H1 (cell line): ENCODE results near the gene RXRA. TPM values are rescaled to one million over a fixed set of nuclear protein-coding genes. Genes with fewer than 3 reads are reported as not detected.

Experiments used
- CTCF ChIA-PET: fragments of 300-600 bp; sonication (Branson Sonifier 250); formaldehyde crosslinking; loops from one replicate; lab custom pipeline; 2021; ENCODE audit not compliant: partially characterized antibody; lab: Charles Lee
- POLR2A ChIA-PET: fragments of 300-600 bp; sonication (Branson Sonifier 250); formaldehyde crosslinking; loops from one replicate; lab custom pipeline; 2021; ENCODE audit warnings: inconsistent platforms; ENCODE audit not compliant: partially characterized antibody; lab: Charles Lee
- DNase-seq, 2 experiments: peaks; one replicate each; pipeline versions ENCODE4 v3.0.0 to v3.0.0-alpha.2; 2010 to 2022; ENCODE audit warnings: low spot score in 2 of 2, low read depth in 1 of 2, mixed read lengths in 1 of 2
- FAIRE-seq: peaks from 2 replicates; lab custom pipeline; 2011; peaks lifted over from hg19 to GRCh38; lab: Jason Lieb, UNC
- H2AFZ ChIP-seq: 2 replicates; pipeline ENCODE4 v1.8.1; 2012; ENCODE audit warnings: low read length, inconsistent platforms
- H2AK5ac ChIP-seq: 2 replicates; pipeline ENCODE4 v1.6.1; 2013; ENCODE audit warnings: low read depth, low read length
- H2BK120ac ChIP-seq: replicated peaks from 2 replicates; pipeline ENCODE3; 2013; ENCODE audit warnings: low read depth, low read length, inconsistent platforms
- H2BK12ac ChIP-seq: 2 replicates; pipeline ENCODE4 v1.6.1; 2013; ENCODE audit warnings: low read depth, low read length
- H2BK15ac ChIP-seq: 2 replicates; pipeline ENCODE4 v1.6.1; 2013; ENCODE audit warnings: low read length
- H2BK20ac ChIP-seq: 2 replicates; pipeline ENCODE4 v1.6.1; 2013; ENCODE audit warnings: low read length
- H2BK5ac ChIP-seq: 2 replicates; pipeline ENCODE4 v1.6.1; 2013; ENCODE audit warnings: low read depth, low read length
- H3K14ac ChIP-seq: 2 replicates; pipeline ENCODE4 v1.6.1; 2013; ENCODE audit warnings: inconsistent platforms; ENCODE audit not compliant: insufficient read length
- H3K18ac ChIP-seq: 2 replicates; pipeline ENCODE4 v1.6.1; 2013; ENCODE audit warnings: low read length; ENCODE audit errors: extremely low read depth
- H3K23ac ChIP-seq: 2 replicates; pipeline ENCODE4 v1.6.1; 2013; ENCODE audit warnings: inconsistent platforms; ENCODE audit not compliant: insufficient read length
- H3K23me2 ChIP-seq: 2 replicates; pipeline ENCODE4 v1.6.1; 2013; ENCODE audit warnings: low read depth, low read length
- H3K27ac ChIP-seq: 2 replicates; pipeline ENCODE4 v1.6.1; 2011; ENCODE audit warnings: low read depth, low read length, inconsistent platforms
- H3K27me3 ChIP-seq, 4 experiments: replicated peaks in 1 of 4; 1 replicate in 1 of 4; 2 replicates in 3 of 4; pipeline versions ENCODE4 v1.6.1 to v1.8.1; 2011 to 2013; ENCODE audit warnings: low read length in 3 of 4, mild to moderate bottlenecking in 3 of 4, inconsistent platforms in 2 of 4, mixed read lengths in 2 of 4, moderate library complexity in 1 of 4; ENCODE audit not compliant: control insufficient read depth in 3 of 4, insufficient read depth in 3 of 4; ENCODE audit errors: extremely low read depth in 1 of 4
- H3K36me3 ChIP-seq, 4 experiments: 2 replicates each; pipeline versions ENCODE4 v1.6.1 to v1.8.1; 2011 to 2013; ENCODE audit warnings: mild to moderate bottlenecking in 4 of 4, low read length in 3 of 4, moderate library complexity in 2 of 4, control low read depth in 1 of 4, inconsistent platforms in 1 of 4; ENCODE audit not compliant: insufficient read depth in 4 of 4, control insufficient read depth in 2 of 4
- H3K4ac ChIP-seq: replicated peaks from 2 replicates; pipeline ENCODE3; 2013; ENCODE audit warnings: low read length, low read depth, mixed read lengths, inconsistent platforms; ENCODE audit not compliant: insufficient read length
- H3K4me1 ChIP-seq, 4 experiments: replicated peaks in 1 of 4; 1 replicate in 1 of 4; 2 replicates in 3 of 4; pipeline versions ENCODE4 v1.6.1 to v1.8.1; 2011 to 2013; ENCODE audit warnings: low read length in 3 of 4, inconsistent platforms in 2 of 4, mixed read lengths in 1 of 4; ENCODE audit not compliant: insufficient read depth in 4 of 4, control insufficient read depth in 3 of 4
- H3K4me2 ChIP-seq, 2 experiments: 2 replicates each; pipeline versions ENCODE4 v1.6.1 to v1.8.1; 2011 to 2013; ENCODE audit warnings: low read depth in 2 of 2, low read length in 2 of 2, control low read depth in 1 of 2, inconsistent platforms in 1 of 2, mild to moderate bottlenecking in 1 of 2; ENCODE audit not compliant: insufficient read depth in 1 of 2
- H3K4me3 ChIP-seq, 4 experiments: fragments of 200-600, 300-600 bp in 1 of 4; sonication (generic), shearing (Covaris generic), sonication (Bioruptor Twin) in 1 of 4; 2 replicates each; pipeline versions ENCODE4 v1.5.1 to v1.8.1; 2011 to 2016; ENCODE audit warnings: low read length in 4 of 4, low read depth in 3 of 4, control low read depth in 2 of 4, inconsistent platforms in 2 of 4, mild to moderate bottlenecking in 2 of 4, mixed read lengths in 1 of 4, moderate library complexity in 1 of 4; ENCODE audit not compliant: insufficient read depth in 2 of 4; ENCODE audit errors: extremely low read depth in 1 of 4
- H3K56ac ChIP-seq: replicated peaks from 2 replicates; pipeline ENCODE3; 2013; ENCODE audit warnings: low read depth, mild to moderate bottlenecking, mixed read lengths, low read length, inconsistent platforms; ENCODE audit not compliant: insufficient read length
- H3K79me1 ChIP-seq: 2 replicates; pipeline ENCODE4 v1.6.1; 2013; ENCODE audit warnings: low read depth, low read length, control low read depth
- H3K79me2 ChIP-seq, 2 experiments: 2 replicates each; pipeline versions ENCODE4 v1.6.1 to v1.8.1; 2012 to 2013; ENCODE audit warnings: low read length in 2 of 2, mild to moderate bottlenecking in 2 of 2, inconsistent platforms in 1 of 2; ENCODE audit not compliant: insufficient read depth in 2 of 2, control insufficient read depth in 1 of 2
- H3K9ac ChIP-seq, 4 experiments: replicated peaks in 1 of 4; 1 replicate in 1 of 4; 2 replicates in 3 of 4; pipeline versions ENCODE4 v1.6.1 to v1.8.1; 2011 to 2013; ENCODE audit warnings: low read depth in 3 of 4, low read length in 3 of 4, control low read depth in 2 of 4, mild to moderate bottlenecking in 2 of 4, moderate library complexity in 2 of 4, inconsistent platforms in 1 of 4; ENCODE audit errors: extremely low read depth in 1 of 4
- H3K9me3 ChIP-seq, 2 experiments: 2 replicates each; pipeline versions ENCODE4 v1.6.1 to v1.8.1; 2012 to 2013; ENCODE audit warnings: mild to moderate bottlenecking in 2 of 2, moderate library complexity in 2 of 2, control low read depth in 1 of 2, inconsistent platforms in 1 of 2, low read depth in 1 of 2, low read length in 1 of 2, mixed read lengths in 1 of 2; ENCODE audit not compliant: insufficient read depth in 2 of 2
- H4K20me1 ChIP-seq, 2 experiments: replicated peaks in 1 of 2; 2 replicates each; pipeline versions ENCODE3 to v1.8.1; 2011 to 2013; ENCODE audit warnings: inconsistent platforms in 2 of 2, low read length in 2 of 2, mild to moderate bottlenecking in 1 of 2; ENCODE audit not compliant: insufficient read depth in 2 of 2, control insufficient read depth in 1 of 2
- H4K5ac ChIP-seq: 2 replicates; pipeline ENCODE4 v1.6.1; 2013; ENCODE audit warnings: low read length, low read depth, mixed read lengths, inconsistent platforms; ENCODE audit not compliant: insufficient read length
- H4K8ac ChIP-seq: 2 replicates; pipeline ENCODE4 v1.8.0; 2013; ENCODE audit warnings: mild to moderate bottlenecking, moderate library complexity, low read length, inconsistent platforms; ENCODE audit not compliant: insufficient read depth; ENCODE audit errors: extremely low read depth
- H4K91ac ChIP-seq: replicated peaks from 2 replicates; pipeline ENCODE3; 2013; ENCODE audit warnings: low read length, mixed read lengths, inconsistent platforms; ENCODE audit not compliant: insufficient read length
- BACH1 ChIP-seq: IDR thresholded peaks from 2 replicates; pipeline ENCODE4 v1.6.1; 2012; ENCODE audit warnings: low read length, improper control_type of control experiment
- EGR1 ChIP-seq: IDR thresholded peaks from 2 replicates; pipeline ENCODE4 v1.6.1; 2011; ENCODE audit warnings: low read depth, low read length, borderline replicate concordance
- GABPA ChIP-seq: IDR thresholded peaks from 2 replicates; pipeline ENCODE4 v1.6.1; 2011; ENCODE audit warnings: mild to moderate bottlenecking, low read length, moderate library complexity, borderline replicate concordance; ENCODE audit not compliant: insufficient read depth
- KDM1A ChIP-seq: fragments of 200-600, 300-600 bp; sonication (generic); IDR thresholded peaks from 2 replicates; pipeline ENCODE4 v1.7.1; 2016; ENCODE audit warnings: mild to moderate bottlenecking, low read length, borderline replicate concordance
- NRF1 ChIP-seq: IDR thresholded peaks from 2 replicates; pipeline ENCODE4 v1.6.1; 2011; ENCODE audit warnings: mild to moderate bottlenecking, low read depth, low read length, improper control_type of control experiment
- POLR2A ChIP-seq, 2 experiments: IDR thresholded peaks; 1 replicate in 1 of 2; 2 replicates in 1 of 2; pipeline ENCODE4 v1.6.1; 2011; ENCODE audit warnings: low read depth in 2 of 2, low read length in 2 of 2, mild to moderate bottlenecking in 2 of 2; ENCODE audit errors: control extremely low read depth in 1 of 2
- POU5F1 ChIP-seq: IDR thresholded peaks from 2 replicates; pipeline ENCODE4 v1.6.1; 2011; ENCODE audit warnings: low read depth, mild to moderate bottlenecking, low read length, moderate library complexity
- RAD21 ChIP-seq, 2 experiments: IDR thresholded peaks in 1 of 2; conservative IDR thresholded peaks in 1 of 2; 2 replicates each; pipeline ENCODE4 v1.6.1; 2011; ENCODE audit warnings: low read depth in 2 of 2, low read length in 2 of 2, improper control_type of control experiment in 1 of 2, inconsistent platforms in 1 of 2, mild to moderate bottlenecking in 1 of 2, moderate library complexity in 1 of 2
- SIX5 ChIP-seq: IDR thresholded peaks from 2 replicates; pipeline ENCODE4 v1.6.1; 2011; ENCODE audit warnings: mild to moderate bottlenecking, low read depth, low read length
- SP1 ChIP-seq: IDR thresholded peaks from 2 replicates; pipeline ENCODE4 v1.6.1; 2011; ENCODE audit warnings: low read depth, low read length
- SP4 ChIP-seq: IDR thresholded peaks from 2 replicates; pipeline ENCODE4 v1.6.1; 2012; ENCODE audit warnings: low read length, inconsistent platforms
- TBP ChIP-seq: IDR thresholded peaks from 2 replicates; pipeline ENCODE4 v1.6.1; 2011; ENCODE audit warnings: low read depth, low read length, improper control_type of control experiment
- TCF12 ChIP-seq: IDR thresholded peaks from 2 replicates; pipeline ENCODE4 v1.6.1; 2011; ENCODE audit warnings: low read depth, mild to moderate bottlenecking, low read length
- WGBS, 2 experiments: shearing (Covaris generic) in 1 of 2; methylation state at CpG; one replicate each; pipeline versions ENCODE4 v1.1.6 to v1.1.7; 2013 to 2015; ENCODE audit warnings: low lambda C conversion rate in 2 of 2, mixed read lengths in 2 of 2, inconsistent platforms in 1 of 2, low coverage in 1 of 2, missing lambda C conversion rate in 1 of 2; ENCODE audit not compliant: insufficient replicate concordance in 2 of 2, insufficient coverage in 1 of 2, insufficient read length in 1 of 2; ENCODE audit errors: extremely low coverage in 1 of 2, missing lambda C conversion rate in 1 of 2; 5-methylcytosine and 5-hydroxymethylcytosine counted together
- polyA plus RNA-seq, 7 experiments: library from polyadenylated mRNA; depleted of rRNA in 3 of 7; stranded (reverse) in 5 of 7; unstranded in 2 of 7; fragments of >200 nt in 5 of 7; fragments of 200-250 nt in 2 of 7; gene quantifications; 1 replicate in 5 of 7; 2 replicates in 1 of 7; 4 replicates in 1 of 7; pipeline versions ENCODE4 v1.2.1 to v1.2.3, GENCODE V29; 2011 to 2013; ENCODE audit warnings: missing spikeins in 2 of 7, mixed read lengths in 2 of 7
- total RNA-seq: library from RNA; stranded (reverse); fragmentation: NEBNext Ultra II Directional; extraction: Animal tissue kit (Norgen Biotek cat#: 25700); gene quantifications from 2 replicates; pipeline ENCODE4 v1.2.1, GENCODE V29; 2021
- TF ChIP-seq, protein P1 (sequence below): IDR thresholded peaks from 2 replicates; pipeline ENCODE4 v1.6.1; 2012; ENCODE audit warnings: inconsistent platforms
- TF ChIP-seq, protein P2 (sequence below): IDR thresholded peaks from 2 replicates; pipeline ENCODE4 v1.6.1; 2012; ENCODE audit warnings: inconsistent platforms

Gene RXRA
- total and polyA plus RNA-seq, 2 of the 8 experiments (the other 6 are each of a cell fraction or from before 2014, with no cell fraction given), result 9.8 to 29.4 TPM

DNA sequence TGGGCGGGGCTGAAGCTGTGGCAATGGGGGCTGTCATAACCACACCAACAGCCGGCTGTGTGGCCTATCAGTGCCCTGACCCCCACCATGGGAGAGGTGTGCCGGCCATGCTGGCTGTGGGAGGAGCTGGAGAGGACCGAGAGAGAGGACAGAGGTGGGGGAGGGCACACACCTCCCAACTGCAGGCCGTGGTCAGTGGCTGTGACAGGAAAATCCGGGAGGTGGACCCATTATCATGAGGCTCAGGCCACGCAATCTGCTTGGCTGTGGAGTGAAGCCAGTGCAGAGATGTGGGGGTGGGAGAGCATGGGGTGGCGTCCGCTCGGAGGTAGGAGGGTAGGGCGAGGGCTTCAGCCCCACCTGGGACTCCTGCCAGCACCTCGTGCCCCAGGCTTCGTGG lies 136.1 kb downstream of the RXRA start:
- Histone ChIP-seq H3K14ac (no peak overlapping the region), H3K4me3 (no peak overlapping the region), H3K79me2 (no peaks in the 10 kb centered on the region), H4K5ac (no peak overlapping the region), H3K9me3 (no peaks in the 10 kb centered on the region; a peak in 1 of 4 replicates), H3K27me3 (no peaks in the 10 kb centered on the region), H3K18ac (no peak overlapping the region), H2BK15ac (no peak overlapping the region), H2AFZ (no peak overlapping the region), H2BK12ac (no peak overlapping the region), H3K23ac (no peak overlapping the region), H3K36me3 (no peaks in the 10 kb centered on the region), H2BK20ac (no peak overlapping the region), H3K56ac (no peak overlapping the region), H2AK5ac (no peak overlapping the region), H3K27ac (no peak overlapping the region), H2BK5ac (no peak overlapping the region), H4K20me1 (no peaks in the 10 kb centered on the region), H3K23me2 (no peaks in the 10 kb centered on the region), H4K91ac (no peak overlapping the region), H3K79me1 (no peaks in the 10 kb centered on the region), H4K8ac (no peak overlapping the region), H3K4me2 (no peak overlapping the region), H3K4me1 (no peaks in the 10 kb centered on the region), H3K4ac (no peak overlapping the region), H3K9ac (no peak overlapping the region), H2BK120ac (no peak overlapping the region)
- CTCF ChIA-PET, result interaction anchor here (0.7 to 3.4 kb wide), 6 partner anchors 10 to 225 kb away, joined by 3 to 16 read pairs (median 4); no protein-coding TSS in a partner anchor
- FAIRE-seq (no peak), DNase-seq (no peak)
- 84% methylated on average over 12 of the region's 13 CpGs; no CpG with 5 or more reads in 1 of the 2 experiments for WGBS, 2 experiments
- POLR2A ChIA-PET, result interaction anchor here (0.6 kb wide), 1 partner anchor 10 kb away, joined by 3 read pairs; no protein-coding TSS in a partner anchor
- TF ChIP-seq POU5F1, result no peak
- TF ChIP-seq, protein P1, sequence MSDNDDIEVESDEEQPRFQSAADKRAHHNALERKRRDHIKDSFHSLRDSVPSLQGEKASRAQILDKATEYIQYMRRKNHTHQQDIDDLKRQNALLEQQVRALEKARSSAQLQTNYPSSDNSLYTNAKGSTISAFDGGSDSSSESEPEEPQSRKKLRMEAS, result no peak
- TF ChIP-seq SP1, result no peak
- TF ChIP-seq NRF1, result no peak
- no peak for TF ChIP-seq TBP
- TF ChIP-seq POLR2A (IDR thresholded peaks at IDR 0.05; ENCODE audit: control extremely low read depth in 1 of 2, low read depth in 2 of 2, low read length in 2 of 2), result no peak
- TF ChIP-seq BACH1, result no peak
- no peak for TF ChIP-seq RAD21 (IDR thresholded peaks at IDR 0.05 in 1 of 2, conservative IDR thresholded peaks at IDR 0.05 in 1 of 2; ENCODE audit: low read depth in 2 of 2, low read length in 2 of 2)
- no peak for TF ChIP-seq SP4
- no peak for TF ChIP-seq GABPA
- TF ChIP-seq EGR1, result no peak
- no peak for TF ChIP-seq SIX5
- TF ChIP-seq, protein P2, sequence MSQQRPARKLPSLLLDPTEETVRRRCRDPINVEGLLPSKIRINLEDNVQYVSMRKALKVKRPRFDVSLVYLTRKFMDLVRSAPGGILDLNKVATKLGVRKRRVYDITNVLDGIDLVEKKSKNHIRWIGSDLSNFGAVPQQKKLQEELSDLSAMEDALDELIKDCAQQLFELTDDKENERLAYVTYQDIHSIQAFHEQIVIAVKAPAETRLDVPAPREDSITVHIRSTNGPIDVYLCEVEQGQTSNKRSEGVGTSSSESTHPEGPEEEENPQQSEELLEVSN, result no peak
- no peak for TF ChIP-seq TCF12
- no peak for TF ChIP-seq KDM1A
